GM21526 (cell line): ENCODE measurements around the gene NT5C1B.
"Not testable (repeated sequence)": the region's sequence is repeated elsewhere in the genome, so short reads cannot be mapped to it uniquely, and the experiment has no call there.

ENCODE experiments used
- ATAC-seq: cut with Tn5 transposase; IDR thresholded peaks from one replicate; pipeline ENCODE4 v1.9.1; 2021; ENCODE audit warnings: moderate library complexity; ENCODE audit not compliant: unreplicated experiment, low FRiP score

NT5C1B gene

GRCh38 chr2:18589354-18589753 lies at the start of gene NT5C1B:
Gene NT5C1B (minus strand): TSS chr2:18589569. CDS start chr2:18589468, 101 bp downstream.
- no peak for ATAC-seq

DNA sequence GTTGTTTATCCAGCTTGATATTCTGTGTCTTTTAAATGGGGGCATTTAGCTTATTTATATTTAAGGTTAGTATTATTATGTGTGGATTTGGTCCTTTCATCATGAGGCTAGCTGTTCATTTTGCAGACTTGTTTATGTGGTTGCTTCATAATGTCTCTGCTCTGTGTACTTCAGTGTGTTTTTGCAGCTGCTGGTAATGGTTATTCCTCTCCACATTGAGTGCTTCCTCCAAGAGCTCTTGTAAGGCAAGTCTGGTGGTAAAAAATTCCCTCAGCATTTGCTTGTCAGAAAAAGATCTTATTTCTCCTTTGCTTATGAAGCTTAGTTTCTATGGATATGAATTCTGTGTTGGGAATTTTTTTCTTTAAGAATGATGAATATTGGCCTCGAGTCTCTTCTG lies 47.8 kb upstream of the NT5C1B start:
- no peak for ATAC-seq

DNA sequence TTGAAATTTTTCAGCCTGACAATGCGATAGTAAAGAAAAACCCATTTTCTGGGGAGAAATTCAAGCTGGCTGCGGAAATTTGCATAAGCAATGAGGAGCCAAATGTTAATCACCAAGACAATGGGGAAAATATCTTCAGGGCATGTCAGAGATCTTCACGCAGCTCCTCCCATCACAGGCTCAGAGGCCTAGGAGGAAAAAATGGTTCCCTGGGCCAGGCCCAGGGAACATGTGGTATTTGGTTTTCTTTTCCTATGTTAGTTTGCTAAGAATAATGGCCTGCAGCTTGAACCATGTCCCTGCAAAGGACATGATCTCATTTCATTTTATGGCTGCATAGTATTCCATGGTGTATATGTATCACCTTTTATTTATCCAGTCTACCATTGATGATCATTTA lies 43.3 kb upstream of the NT5C1B start:
- ATAC-seq = not testable (repeated sequence)

DNA sequence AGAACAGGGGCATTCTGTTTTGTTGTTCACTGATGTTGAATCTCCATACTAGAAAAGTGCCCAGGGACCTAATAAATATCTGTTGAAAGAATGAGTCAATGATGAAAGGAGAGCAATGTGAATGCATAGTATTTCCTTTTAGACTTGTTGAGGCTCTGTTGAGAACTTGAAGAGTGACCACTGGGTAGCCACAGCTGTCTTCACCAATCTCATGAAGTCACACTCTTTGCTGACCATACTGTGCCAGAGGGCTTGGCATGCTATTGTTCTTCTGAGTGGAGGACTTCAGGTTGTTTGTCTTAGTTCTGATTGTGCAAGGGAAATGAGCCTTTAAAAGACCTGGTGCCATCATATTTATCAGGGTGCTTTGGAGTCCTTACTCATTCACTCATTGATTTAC lies 41.6 kb upstream of the NT5C1B start:
- ATAC-seq = no peak

DNA sequence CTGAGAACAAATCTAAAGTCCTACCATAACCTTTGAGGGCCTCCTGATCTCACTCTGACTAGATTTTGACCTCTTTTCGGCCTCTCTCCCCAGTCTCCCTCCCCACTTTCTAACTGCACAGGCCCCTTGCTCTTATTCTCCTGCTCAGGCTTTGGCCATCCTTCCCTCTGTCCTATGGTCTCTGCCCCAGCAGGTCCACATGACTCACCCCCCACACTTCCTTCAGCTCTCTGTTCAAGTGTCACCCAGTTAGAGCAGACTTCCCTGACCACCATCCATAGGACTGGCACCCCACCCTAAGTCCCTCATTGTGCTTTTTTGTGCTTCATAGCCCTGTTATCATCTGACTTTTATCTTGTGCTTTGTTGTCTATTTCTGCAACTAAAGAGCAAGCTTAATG lies 41.2 kb upstream of the NT5C1B start:
- ATAC-seq = no peak

DNA sequence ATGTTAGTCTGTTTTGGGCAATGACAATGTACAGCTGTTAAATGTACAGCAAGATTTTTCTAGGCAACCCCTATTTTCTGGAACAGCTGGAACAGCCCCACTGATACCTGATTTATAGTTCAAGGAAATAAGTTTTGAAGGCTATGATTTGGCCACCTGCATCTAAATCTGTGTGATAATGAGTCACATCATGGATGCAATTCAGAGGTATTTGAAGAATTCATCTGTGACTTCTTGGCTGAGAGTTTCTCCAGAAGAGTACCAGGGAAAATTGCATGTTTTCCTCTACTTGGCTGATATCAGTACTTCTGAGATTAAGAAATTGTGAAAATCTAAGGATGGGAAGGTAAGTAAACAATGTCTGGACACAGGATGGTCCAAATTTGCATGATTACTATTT lies 40.7 kb upstream of the NT5C1B start:
- ATAC-seq = no peak

DNA sequence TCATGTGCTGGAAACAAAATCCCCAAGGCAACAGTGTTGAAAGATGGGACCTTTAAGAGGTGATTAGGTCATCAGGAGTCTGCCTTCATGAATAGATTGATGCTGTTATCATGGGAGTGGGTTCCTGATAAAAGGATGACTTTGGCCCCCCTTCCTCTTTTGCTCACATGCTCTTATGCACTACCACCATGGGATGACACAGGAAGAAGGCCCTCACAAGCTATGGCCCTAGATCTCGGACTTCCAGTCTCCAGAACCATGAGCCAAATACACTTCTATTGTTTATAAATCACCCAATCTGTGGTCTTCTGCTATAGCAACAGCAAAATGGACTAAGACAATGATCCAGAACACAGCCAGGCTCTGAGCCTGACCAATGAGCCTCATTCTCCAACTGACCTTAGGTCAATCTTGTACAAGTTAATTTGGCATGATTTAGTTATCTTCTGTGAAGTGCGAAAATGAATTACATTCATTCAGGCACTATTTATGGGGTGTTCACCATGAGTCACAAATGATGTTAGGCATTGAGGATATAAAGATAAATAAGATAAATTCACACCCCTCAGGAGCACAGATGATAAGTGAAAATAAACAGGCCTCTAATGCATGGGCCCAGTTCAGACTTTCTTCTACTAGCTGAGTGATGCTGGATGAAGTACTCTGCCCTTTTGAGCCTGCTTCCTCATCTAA lies 37.7 kb upstream of the NT5C1B start:
- ATAC-seq = no peak

- ATAC-seq = no peak
Observed at GRCh38 chr2:18626256-18626668, 36.9 kb upstream of the NT5C1B start.

GRCh38 chr2:18625563-18625962 lies 36.2 kb upstream of the NT5C1B start:
- ATAC-seq = no peak

DNA sequence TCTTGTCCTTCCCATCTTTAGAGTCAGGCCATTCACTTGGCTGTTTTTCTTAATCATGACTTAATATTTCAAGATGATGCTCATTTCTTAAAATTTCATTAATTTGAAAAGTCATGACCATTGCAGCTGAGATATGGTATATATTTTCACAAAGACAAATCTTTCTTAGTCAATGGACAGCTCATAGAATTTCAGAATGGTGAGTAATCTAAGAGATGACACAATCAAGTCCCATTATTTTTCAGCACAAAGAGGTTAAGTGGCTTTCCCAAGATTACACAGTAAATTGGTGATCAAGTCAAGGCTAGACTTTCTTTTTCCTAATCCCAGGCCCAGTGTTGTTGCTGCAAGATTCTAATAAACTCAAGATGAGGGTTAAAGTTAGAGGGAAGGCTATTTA lies 34.4 kb upstream of the NT5C1B start:
- ATAC-seq = no peak

GRCh38 chr2:18620867-18621632 lies 31.7 kb upstream of the NT5C1B start:
- no peak for ATAC-seq

- ATAC-seq = no peak
Observed at GRCh38 chr2:18619091-18619490, 29.7 kb upstream of the NT5C1B start.

DNA sequence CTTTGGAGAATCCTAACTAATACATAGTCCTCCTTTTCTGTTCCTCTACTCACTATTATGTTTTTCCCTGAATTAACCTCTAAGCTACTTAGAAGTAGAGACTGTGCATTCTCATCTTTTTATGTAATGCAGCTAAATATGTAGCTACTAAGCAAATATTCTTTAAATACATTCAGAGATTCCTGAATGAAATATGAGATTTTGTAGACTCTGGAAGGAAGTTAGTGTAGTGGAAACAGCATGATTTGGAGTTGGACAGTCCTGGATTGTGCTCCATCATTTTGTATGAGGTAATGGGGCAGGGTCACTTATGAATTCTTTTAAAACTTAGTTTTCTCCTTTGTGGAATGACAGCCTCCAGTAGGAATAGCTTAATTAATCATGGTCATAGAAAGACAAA lies 24.7 kb upstream of the NT5C1B start:
- no peak for ATAC-seq

- ATAC-seq = no peak
Observed at GRCh38 chr2:18612133-18612532, 22.8 kb upstream of the NT5C1B start.

GRCh38 chr2:18611604-18612003 lies 22.2 kb upstream of the NT5C1B start:
- ATAC-seq = no peak

- ATAC-seq = no peak
Observed at GRCh38 chr2:18611184-18611583, 21.8 kb upstream of the NT5C1B start.

DNA sequence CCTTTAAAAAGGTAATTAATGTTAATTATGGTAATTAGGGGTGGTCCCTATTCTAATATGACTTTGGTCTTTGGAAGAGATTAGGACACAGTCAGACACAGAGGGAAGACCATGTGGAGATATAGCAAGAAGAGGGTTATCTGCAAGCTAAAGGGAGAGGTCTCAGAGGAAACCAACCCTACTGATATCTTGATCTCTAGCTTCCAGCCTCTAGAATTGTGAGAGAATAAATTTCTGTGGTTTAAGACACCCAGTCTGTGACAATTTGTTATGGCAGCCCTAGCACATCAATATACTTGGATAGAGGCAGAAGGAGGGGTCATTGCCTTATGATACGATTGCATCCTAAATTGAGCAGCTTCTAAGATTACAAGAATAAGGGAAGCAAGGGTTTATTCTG lies 21.3 kb upstream of the NT5C1B start:
- no peak for ATAC-seq

DNA sequence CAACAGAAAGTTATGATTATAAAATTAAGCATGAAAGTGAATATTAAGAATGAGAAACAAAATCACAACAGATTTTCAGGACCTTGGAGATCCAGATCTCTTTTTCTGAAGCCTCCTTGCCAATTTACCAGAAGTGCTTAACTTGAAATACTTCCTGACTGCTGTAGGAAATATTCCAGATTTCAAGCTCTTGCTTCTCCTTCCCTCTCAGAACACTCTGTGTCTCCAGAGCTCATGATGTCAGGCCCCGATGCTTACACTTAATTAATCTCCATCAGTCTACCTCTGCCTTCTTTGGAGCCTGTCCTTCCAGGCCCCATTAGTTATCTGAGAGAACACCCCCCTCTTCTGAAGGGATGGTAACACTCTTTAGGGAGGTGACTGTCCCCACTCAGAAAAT lies 20.7 kb upstream of the NT5C1B start:
- no peak for ATAC-seq

- ATAC-seq = no peak
Observed at GRCh38 chr2:18605115-18605514, 15.7 kb upstream of the NT5C1B start.

DNA sequence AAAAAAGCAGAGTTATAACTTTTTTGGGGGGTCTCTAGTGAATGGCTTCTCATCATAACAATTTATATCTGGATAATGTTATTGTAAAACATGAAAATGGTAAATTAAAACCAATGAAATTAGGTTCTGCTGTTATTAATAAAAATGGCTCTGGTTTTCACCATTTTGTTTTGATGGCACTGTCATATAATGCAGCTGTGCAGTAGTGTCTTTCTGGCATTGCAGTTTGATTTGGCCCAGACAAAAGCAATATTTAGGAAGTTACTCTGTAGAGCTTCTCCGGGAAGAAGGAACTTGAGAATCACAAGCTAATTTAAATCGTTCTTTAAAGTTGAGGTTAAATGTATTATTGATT lies 15.1 kb upstream of the NT5C1B start:
- ATAC-seq = no peak

GRCh38 chr2:18603854-18604530 lies 14.6 kb upstream of the NT5C1B start:
- no peak for ATAC-seq

DNA sequence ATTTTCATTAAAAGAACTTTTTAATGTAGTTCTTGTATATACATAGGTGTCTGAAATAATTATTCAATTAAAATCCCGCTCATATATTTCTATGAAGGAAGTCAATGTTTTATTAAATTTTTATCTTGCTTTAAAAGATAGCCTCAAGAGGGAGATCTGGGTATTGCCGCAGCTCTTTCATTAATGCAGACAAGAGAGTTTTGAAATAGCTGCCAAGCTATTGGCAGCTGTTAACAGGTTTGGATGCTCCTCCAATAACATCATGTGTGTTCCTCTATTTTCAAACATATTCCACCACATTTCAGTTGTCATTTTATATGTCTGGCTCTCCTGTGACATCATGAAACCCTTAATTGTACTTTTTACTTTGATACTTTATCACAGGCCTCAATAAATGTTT lies 12.9 kb upstream of the NT5C1B start:
- ATAC-seq = no peak
